Endometrial microvascular endothelial cells (primary cell): ENCODE data around the gene SAMD4B. TPM values are rescaled to one million over a fixed set of nuclear protein-coding genes. Genes with fewer than 3 reads are reported as not detected.
"Not testable (repeated sequence)": the region's sequence is repeated elsewhere in the genome, so short reads cannot be mapped to it uniquely, and the experiment has no call there.

Experiments
- in situ Hi-C: cut with HindIII; loops from 2 replicates; pipeline ENCODE4 v1.10.0; 2017; ENCODE audit warnings: low sequenced_read_pairs, low pct_unique_long_range_greater_than_20kb; ENCODE audit errors: inconsistent ontology term
- total RNA-seq: library from RNA; depleted of rRNA; stranded (reverse); fragments of >200 nt; gene quantifications from one replicate; pipeline ENCODE4 v1.2.3, GENCODE V29; 2015; ENCODE audit errors: inconsistent ontology term

Gene SAMD4B
- total RNA-seq, 1 donor from 2014 or later: 87.2 TPM

- in situ Hi-C loops: no loop called here
These were observed 12.3 kb upstream of the SAMD4B start for GRCh38 chr19:39329948-39330347.

GRCh38 chr19:39332293-39332692 is 9.9 kb upstream of the SAMD4B start:
- in situ Hi-C loops: no loop called here

GRCh38 chr19:39332738-39333137 is 9.5 kb upstream of the SAMD4B start:
- in situ Hi-C loops: not testable (repeated sequence)

DNA sequence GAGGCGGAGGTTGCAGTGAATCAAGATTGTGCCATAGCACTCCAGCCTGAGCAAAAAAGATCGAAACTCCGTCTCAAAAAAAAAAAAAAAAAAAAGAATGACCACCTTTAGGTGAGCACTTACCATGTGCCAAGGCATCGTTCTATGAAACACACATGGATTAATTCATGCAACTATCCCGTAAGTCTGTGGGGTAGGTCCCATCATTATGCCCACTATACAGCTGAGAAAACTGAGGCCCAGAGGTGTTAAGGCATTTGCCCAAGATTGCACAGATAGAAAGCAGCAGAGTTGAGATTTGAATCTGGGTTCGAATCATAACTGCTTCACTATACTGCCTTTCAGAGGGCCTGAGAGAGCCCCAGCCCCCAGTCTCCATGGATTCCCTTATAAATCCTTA is 8.7 kb upstream of the SAMD4B start:
- in situ Hi-C loops: no loop called here

DNA sequence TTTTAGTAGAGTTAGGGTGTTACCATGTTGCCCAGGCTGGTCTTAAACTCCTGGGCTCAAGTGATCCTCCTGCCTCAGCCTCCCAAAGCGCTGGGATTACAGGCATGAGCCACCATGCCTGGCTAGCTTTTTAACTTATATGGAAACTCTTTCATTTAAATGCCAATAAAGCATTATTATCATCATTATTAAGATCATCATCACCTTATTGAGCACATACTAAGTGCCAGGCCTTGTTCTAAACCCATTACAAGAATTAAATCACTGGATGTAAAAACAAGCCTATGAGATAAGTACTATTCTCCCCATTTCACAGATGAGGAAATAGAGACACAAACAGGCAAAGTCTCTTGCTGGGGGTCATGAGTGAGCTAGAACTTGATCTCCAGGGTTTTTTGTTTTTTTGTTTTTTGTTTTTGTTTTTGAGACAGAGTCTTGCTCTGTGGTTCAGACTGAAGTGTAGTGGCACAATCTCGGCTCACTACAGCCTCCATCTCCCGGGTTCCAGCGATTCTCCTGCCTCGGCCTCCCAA is 7.7 kb upstream of the SAMD4B start:
- in situ Hi-C loops: no loop called here

- in situ Hi-C loops: no loop called here
These were observed 7.1 kb upstream of the SAMD4B start for GRCh38 chr19:39335168-39335548.

- in situ Hi-C loops: no loop called here
These were observed 5.7 kb upstream of the SAMD4B start for GRCh38 chr19:39336483-39336882.

DNA sequence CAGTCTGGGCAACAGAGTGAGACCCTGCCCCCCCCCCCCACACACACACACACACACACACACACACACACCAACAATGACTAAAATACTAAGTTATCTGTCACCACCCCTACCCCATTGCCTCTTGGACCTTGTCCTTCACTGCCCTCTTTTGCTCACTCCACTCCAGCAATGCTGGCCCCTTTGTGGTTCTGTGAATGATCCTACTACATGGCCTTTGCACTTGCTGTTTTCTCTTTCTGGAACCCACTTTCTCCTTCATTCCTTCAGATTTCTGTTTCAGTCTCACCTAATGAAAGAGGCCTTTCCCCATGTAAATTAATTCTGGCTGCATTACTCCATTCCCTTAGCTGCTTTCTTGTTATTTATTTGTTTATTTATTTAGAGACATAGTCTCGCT is 2.5 kb upstream of the SAMD4B start:
- in situ Hi-C loops: no loop called here

DNA sequence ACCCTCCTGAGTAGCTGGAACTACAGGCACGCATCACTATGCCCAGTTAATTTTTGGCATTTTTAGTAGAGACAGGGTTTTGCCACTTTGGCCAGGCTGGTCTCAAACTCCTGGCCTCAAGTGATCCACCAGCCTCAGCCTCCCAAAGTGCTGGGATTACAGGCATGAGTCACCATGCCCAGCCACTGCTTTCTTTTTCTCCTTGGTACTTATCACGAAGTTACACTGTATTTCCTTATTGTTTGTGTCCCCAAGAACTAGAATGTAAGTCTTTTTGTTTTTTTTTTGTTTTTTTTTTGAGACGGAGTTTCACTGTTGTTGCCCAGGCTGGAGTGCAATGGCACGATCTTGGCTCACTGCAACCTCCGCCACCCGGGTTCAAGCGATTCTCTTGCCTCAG is 2.1 kb upstream of the SAMD4B start:
- in situ Hi-C loops: not testable (repeated sequence)

GRCh38 chr19:39341129-39341718 is 997 bp upstream of the SAMD4B start:
- in situ Hi-C loops: no loop called here

- in situ Hi-C loops: no loop called here
These were observed 555 bp downstream of the SAMD4B start for GRCh38 chr19:39342647-39343305.

GRCh38 chr19:39345956-39346355 is 3.7 kb downstream of the SAMD4B start:
- in situ Hi-C loops: no loop called here

DNA sequence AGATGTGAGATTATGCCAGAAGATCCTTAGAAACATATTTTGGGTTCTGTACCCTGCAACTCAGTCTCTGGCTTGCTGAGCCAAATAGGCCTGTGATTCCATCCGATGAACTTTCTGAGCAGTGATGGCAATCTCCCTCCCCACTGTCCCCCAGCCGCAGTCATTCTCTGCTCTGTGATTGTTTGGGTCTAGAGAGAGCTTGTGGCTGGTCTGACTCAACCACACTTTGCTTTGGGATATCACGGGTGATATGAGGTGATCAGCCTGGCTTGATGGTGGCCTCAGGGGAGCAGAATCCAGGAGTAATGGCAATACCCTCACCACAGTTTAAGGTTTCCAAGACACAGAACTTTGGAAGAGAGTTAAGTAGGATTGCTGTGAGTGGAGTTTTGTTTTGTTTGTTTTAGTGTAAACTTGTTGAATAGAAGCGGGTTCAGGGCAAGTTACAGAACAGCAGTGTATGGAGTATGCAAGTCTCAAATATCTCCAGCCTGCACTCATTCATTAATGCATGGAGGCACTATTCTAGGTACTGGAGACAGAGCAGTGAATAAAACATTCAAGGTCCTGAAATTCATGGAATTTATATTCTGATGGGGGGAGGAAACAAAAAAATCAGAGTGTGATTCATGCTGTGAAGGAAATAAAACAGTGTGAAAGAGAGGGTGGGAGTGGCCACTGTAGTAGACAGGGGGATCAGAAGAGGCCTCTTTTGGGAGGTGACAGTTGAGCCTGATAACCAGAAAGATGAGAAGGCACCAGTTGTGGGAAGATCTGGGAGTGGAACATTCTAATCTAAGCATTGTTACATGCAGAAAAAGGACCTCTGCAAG is 5.3 kb downstream of the SAMD4B start:
- in situ Hi-C loops: no loop called here

DNA sequence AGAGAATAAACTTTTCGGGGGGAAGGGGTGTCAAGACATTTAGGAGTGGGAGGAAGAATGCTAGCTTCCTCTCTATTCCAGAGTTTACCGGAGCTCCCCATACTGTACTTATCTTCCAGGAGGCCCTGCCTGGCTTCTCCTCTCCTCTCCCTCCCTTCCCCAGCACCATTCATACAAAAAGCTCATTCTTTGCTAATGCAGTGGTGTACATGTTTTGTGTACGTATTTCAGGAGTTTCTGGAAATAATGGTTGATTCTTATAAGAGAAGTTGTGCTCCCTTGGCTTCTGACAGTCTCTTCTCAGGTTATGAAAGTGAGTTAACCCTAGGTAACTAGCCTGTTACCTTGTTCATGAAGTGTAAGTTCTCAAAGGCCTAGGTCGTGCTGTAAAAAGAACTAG is 7.1 kb downstream of the SAMD4B start:
- in situ Hi-C loops: no loop called here

DNA sequence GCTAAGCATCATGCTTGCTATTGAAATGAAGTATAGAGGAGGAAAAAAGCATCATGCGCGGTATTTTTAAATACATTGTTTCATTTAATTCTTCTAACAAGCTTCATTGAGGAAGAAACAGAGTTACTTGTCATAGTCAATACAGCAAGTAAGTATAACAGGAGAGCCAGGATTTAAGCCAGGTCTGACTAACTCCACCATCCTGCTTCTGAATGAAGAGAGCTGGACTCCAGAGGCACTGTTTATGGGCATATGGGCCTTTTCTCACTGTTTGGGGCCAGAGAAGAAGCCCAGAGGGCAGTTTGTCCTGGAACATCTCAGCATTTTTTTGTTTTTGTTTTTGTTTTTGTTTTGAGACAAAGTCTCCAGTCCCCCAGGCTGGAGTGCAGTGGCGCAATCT is 7.9 kb downstream of the SAMD4B start:
- in situ Hi-C loops: no loop called here

GRCh38 chr19:39351537-39352064 is 9.4 kb downstream of the SAMD4B start:
- in situ Hi-C loops: no loop called here

GRCh38 chr19:39352381-39353255 is 10.4 kb downstream of the SAMD4B start:
- in situ Hi-C loops: no loop called here

- in situ Hi-C loops: no loop called here
These were observed 13.0 kb downstream of the SAMD4B start for GRCh38 chr19:39355253-39355652.

DNA sequence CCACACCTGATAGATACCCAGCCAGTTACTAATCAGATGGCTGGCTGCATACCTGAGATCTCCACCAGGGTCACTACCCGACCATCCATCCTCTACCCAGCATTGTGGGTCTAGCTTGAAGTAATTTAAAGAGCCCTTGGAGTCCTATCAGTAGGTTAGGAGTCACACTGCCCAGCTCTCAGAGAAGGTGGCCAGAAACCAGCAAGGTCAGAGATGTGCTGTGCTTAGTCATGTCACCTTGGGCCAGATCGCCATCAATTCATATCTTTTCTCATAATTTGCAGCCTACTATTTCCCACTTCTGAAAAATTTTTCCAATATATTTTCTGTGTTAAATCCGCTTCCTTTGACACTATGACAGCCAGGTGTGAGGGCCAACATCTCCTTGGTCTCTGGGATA is 13.9 kb downstream of the SAMD4B start:
- in situ Hi-C loops: no loop called here
